ENCODE results near the gene APBA1. TPM values are rescaled to one million over a fixed set of nuclear protein-coding genes. Genes with fewer than 3 reads are reported as not detected.
A peak's percentile ranks its signal among the peaks of the same experiment; 100 is the strongest.

Gene APBA1
- total and polyA plus RNA-seq, 2 of the 4 experiments (the other 2 are of a cell fraction): 3.8 to 5.1 TPM

GRCh38 chr9:69671311-69671878 lies 776 bp downstream of the APBA1 start:
- H4K8ac ChIP-seq (ENCODE audit: low read depth in 2 of 2, low read length in 2 of 2): no peak overlapping the region; a peak in 1 of 4 replicates
- peak overlapping the region; percentile 42; the same call in 1 of the 2 replicates for H2BK120ac ChIP-seq (ENCODE audit: low read depth, low read length)
- peaks cover 2% of the 10 kb centered on the region; the same call in 1 of the 2 replicates for H4K20me1 ChIP-seq (ENCODE audit: insufficient read depth, low read length)
- H3K56ac ChIP-seq (ENCODE audit: extremely low read depth, insufficient read depth, low read length): peak overlapping the region; percentile 10; the same call in 1 of the 2 replicates
- no peaks in the 10 kb centered on the region for H3K36me3 ChIP-seq (ENCODE audit: control insufficient read depth, insufficient read depth, low read length)
- 46% methylated on average over 9 of the region's 15 CpGs; no CpG with 5 or more reads in 1 of the 2 experiments for WGBS, 2 experiments (ENCODE audit: extremely low coverage in 2 of 2, insufficient read length in 1 of 2)
- H3K14ac ChIP-seq (replicated peaks; ENCODE audit: low read depth, low read length): peak overlapping the region; percentile 22; the same call in 1 of the 2 replicates
- peak overlapping the region; percentile 44 for H3K23ac ChIP-seq (ENCODE audit: low read depth, low read length)
- H3K27ac ChIP-seq (ENCODE audit: insufficient read depth, low read length): peak overlapping the region; percentile 36
- ATAC-seq (ENCODE audit: low read depth) (no peak), DNase-seq (no peak)
- H3K4ac ChIP-seq (ENCODE audit: low read depth, low read length): peak overlapping the region; percentile 33
- BruUV-seq (replicated peaks): no TSS peak
- peak overlapping the region; percentile 41; the same call in 1 of the 2 replicates for H4K91ac ChIP-seq (ENCODE audit: insufficient read depth, low read depth, low read length)
- H3K9ac ChIP-seq (ENCODE audit: low read depth, low read length): peak overlapping the region; percentile 69
- H2BK15ac ChIP-seq (ENCODE audit: low read depth, low read length): no peak overlapping the region
- dilution Hi-C loops (cut with HindIII; ENCODE audit: low sequenced_read_pairs, unreplicated experiment): no loop called here
- peak overlapping the region; percentile 90 for H3K4me2 ChIP-seq (ENCODE audit: low read depth, low read length)
- peaks cover 21 to 41% of the 10 kb centered on the region in 2 experiments for H3K79me1 ChIP-seq (ENCODE audit: low read depth in 1 of 2, low read length in 2 of 2)
- peaks cover 6% of the 10 kb centered on the region for H3K4me1 ChIP-seq (ENCODE audit: control insufficient read depth, insufficient read depth, low read length)
- no peak overlapping the region for H3K18ac ChIP-seq (ENCODE audit: low read depth, low read length)
- H4K5ac ChIP-seq (ENCODE audit: low read depth, low read length): no peak overlapping the region
- peaks cover 7% of the 10 kb centered on the region for H3K9me1 ChIP-seq (ENCODE audit: insufficient read depth, low read length)
- intact Hi-C loops (cut with micrococcal nuclease): loop anchor here (5.0 to 10.0 kb wide), 2 partner anchors 114 to 553 kb away; no protein-coding TSS in a partner anchor
- peak overlapping the region; percentile 96 for H2AFZ ChIP-seq (replicated peaks; ENCODE audit: low read length, poor library complexity)
- no peaks in the 10 kb centered on the region for H3K27me3 ChIP-seq (ENCODE audit: control insufficient read depth, insufficient read depth, low read length)
- in situ Hi-C loops (cut with MboI; ENCODE audit: low sequenced_read_pairs): loop anchor here (10.0 to 25.0 kb wide), 3 partner anchors 203 to 566 kb away; no protein-coding TSS in a partner anchor
- no peak overlapping the region for H2BK20ac ChIP-seq (ENCODE audit: low read depth, low read length)
- peak overlapping the region; percentile 69 for H3K4me3 ChIP-seq (ENCODE audit: insufficient read depth, low read depth, low read length)
- ChIA-PET POLR2A (ENCODE audit: unreplicated experiment) (no interaction called here), CTCF (interaction anchor here (0.6 to 1.5 kb wide), 3 partner anchors 11 to 185 kb away, joined by 3 to 4 read pairs (median 3); no protein-coding TSS in a partner anchor)
- H2BK5ac ChIP-seq (ENCODE audit: low read depth, low read length, poor library complexity, severe bottlenecking): no peak overlapping the region
- peak overlapping the region; percentile 64 for H2AK5ac ChIP-seq (ENCODE audit: low read depth, low read length)
- H2AK9ac ChIP-seq (replicated peaks; ENCODE audit: low read depth, low read length, poor library complexity): peak overlapping the region; percentile 87
- no peaks in the 10 kb centered on the region for H3K9me3 ChIP-seq (ENCODE audit: control insufficient read depth, insufficient read depth, low read length)
- TF ChIP-seq MAZ (IDR thresholded peaks at IDR 0.05; ENCODE audit: borderline replicate concordance, low read depth, low read length) (no peak), FOS (IDR thresholded peaks at IDR 0.05; ENCODE audit: low read depth, low read length) (no peak), POLR2A (IDR thresholded peaks at IDR 0.05; ENCODE audit: low read depth, low read length) (no peak), NFE2L2 (IDR thresholded peaks at IDR 0.05; ENCODE audit: low read depth, low read length) (no peak), ELK1 (IDR thresholded peaks at IDR 0.05; ENCODE audit: borderline replicate concordance, low read depth, low read length) (no peak), RAD21 (IDR thresholded peaks at IDR 0.05; ENCODE audit: low read length) (no peak), RFX5 (IDR thresholded peaks at IDR 0.05; ENCODE audit: low read depth, low read length) (no peak), BHLHE40 (IDR thresholded peaks at IDR 0.05; ENCODE audit: low read depth, low read length) (no peak), CEBPB (IDR thresholded peaks at IDR 0.05; ENCODE audit: low read depth, low read length) (no peak), USF2 (IDR thresholded peaks at IDR 0.05; ENCODE audit: low read depth, low read length) (no peak), MAFK (IDR thresholded peaks at IDR 0.05; ENCODE audit: low read depth, low read length) (no peak), CHD1 (IDR thresholded peaks at IDR 0.05; ENCODE audit: low read depth, low read length) (no peak), RCOR1 (IDR thresholded peaks at IDR 0.05; ENCODE audit: insufficient replicate concordance, low read length) (no peak), SMC3 (IDR thresholded peaks at IDR 0.05; ENCODE audit: low read depth, low read length) (no peak), CTCF (conservative IDR thresholded peaks at IDR 0.05; ENCODE audit: low read depth, low read length) (no peak)

Measured in IMR-90 (cell line).